ENCODE results near the gene GFOD1. TPM values are rescaled to one million over a fixed set of nuclear protein-coding genes. Genes with fewer than 3 reads are reported as not detected.

The GFOD1 gene
- total RNA-seq, 4 donors from 2014 or later: 4.7 to 26.6 (median 10.1) TPM

GRCh38 chr6:13455552-13455966 is 31.8 kb downstream of the GFOD1 start:
- Histone ChIP-seq H3K27me3 (no peaks in the 10 kb centered on the region), H3K4me3 (no peak overlapping the region), H3K9me3 (no peaks in the 10 kb centered on the region), H3K27ac (no peak overlapping the region), H3K36me3 (no peaks in the 10 kb centered on the region), H3K4me1 (no peaks in the 10 kb centered on the region)
- TF ChIP-seq, protein P1, sequence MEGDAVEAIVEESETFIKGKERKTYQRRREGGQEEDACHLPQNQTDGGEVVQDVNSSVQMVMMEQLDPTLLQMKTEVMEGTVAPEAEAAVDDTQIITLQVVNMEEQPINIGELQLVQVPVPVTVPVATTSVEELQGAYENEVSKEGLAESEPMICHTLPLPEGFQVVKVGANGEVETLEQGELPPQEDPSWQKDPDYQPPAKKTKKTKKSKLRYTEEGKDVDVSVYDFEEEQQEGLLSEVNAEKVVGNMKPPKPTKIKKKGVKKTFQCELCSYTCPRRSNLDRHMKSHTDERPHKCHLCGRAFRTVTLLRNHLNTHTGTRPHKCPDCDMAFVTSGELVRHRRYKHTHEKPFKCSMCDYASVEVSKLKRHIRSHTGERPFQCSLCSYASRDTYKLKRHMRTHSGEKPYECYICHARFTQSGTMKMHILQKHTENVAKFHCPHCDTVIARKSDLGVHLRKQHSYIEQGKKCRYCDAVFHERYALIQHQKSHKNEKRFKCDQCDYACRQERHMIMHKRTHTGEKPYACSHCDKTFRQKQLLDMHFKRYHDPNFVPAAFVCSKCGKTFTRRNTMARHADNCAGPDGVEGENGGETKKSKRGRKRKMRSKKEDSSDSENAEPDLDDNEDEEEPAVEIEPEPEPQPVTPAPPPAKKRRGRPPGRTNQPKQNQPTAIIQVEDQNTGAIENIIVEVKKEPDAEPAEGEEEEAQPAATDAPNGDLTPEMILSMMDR (IDR thresholded peaks at IDR 0.05): no peak
- no peak for TF ChIP-seq POLR2A (IDR thresholded peaks at IDR 0.05)
- intact Hi-C loops (cut with DNase I; ENCODE audit: low total_unique reads): no loop called here
- DNase-seq: no peak

GRCh38 chr6:13454286-13455221 is 32.8 kb downstream of the GFOD1 start:
- Histone ChIP-seq H3K4me1 (no peaks in the 10 kb centered on the region), H3K27me3 (no peaks in the 10 kb centered on the region), H3K9me3 (no peaks in the 10 kb centered on the region), H3K27ac (no peak overlapping the region), H3K4me3 (no peak overlapping the region), H3K36me3 (no peaks in the 10 kb centered on the region)
- intact Hi-C loops (cut with DNase I; ENCODE audit: low total_unique reads): no loop called here
- peak; percentile 43 to 46 for DNase-seq
- TF ChIP-seq, protein P1 (IDR thresholded peaks at IDR 0.05): peak in 1 of 4 experiments; percentile 21
- no peak for TF ChIP-seq POLR2A (IDR thresholded peaks at IDR 0.05)

- Histone ChIP-seq H3K4me3 (no peak overlapping the region), H3K4me1 (no peaks in the 10 kb centered on the region), H3K27me3 (no peaks in the 10 kb centered on the region), H3K27ac (no peak overlapping the region), H3K9me3 (no peaks in the 10 kb centered on the region), H3K36me3 (no peaks in the 10 kb centered on the region)
- no peak for TF ChIP-seq POLR2A (IDR thresholded peaks at IDR 0.05)
- TF ChIP-seq, protein P1 (IDR thresholded peaks at IDR 0.05): no peak
- no peak for DNase-seq
- intact Hi-C loops (cut with DNase I; ENCODE audit: low total_unique reads): no loop called here
Observed at GRCh38 chr6:13453771-13454251, 33.6 kb downstream of the GFOD1 start.

DNA sequence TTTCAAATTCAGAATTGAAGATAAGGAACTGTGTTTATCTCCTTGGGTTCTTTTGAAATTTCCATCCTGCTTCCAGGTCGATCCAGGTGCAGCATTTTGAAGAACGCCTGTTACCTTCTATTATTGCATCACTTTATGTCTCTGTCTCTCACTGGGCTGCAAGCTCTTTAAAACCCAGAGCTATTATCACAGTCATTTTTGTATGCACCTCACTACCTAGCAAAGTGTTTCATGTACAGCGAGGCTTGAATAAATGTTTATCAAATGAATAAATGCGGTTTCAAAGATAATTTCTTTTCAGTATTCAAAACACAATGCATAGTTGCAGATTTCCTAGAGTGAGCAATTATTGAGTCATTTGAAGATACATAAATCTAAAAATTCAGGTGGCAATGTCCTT is 34.2 kb downstream of the GFOD1 start:
- TF ChIP-seq, protein P1 (IDR thresholded peaks at IDR 0.05): no peak
- intact Hi-C loops (cut with DNase I; ENCODE audit: low total_unique reads): no loop called here
- H3K36me3 ChIP-seq: no peaks in the 10 kb centered on the region
- H3K4me3 ChIP-seq: no peak overlapping the region
- no peak overlapping the region for H3K27ac ChIP-seq
- H3K9me3 ChIP-seq: no peaks in the 10 kb centered on the region
- no peak for DNase-seq
- no peaks in the 10 kb centered on the region for H3K4me1 ChIP-seq
- no peaks in the 10 kb centered on the region for H3K27me3 ChIP-seq
